ENCODE measurements around the gene DENND1A. TPM values are rescaled to one million over a fixed set of nuclear protein-coding genes. Genes with fewer than 3 reads are reported as not detected.

Gene DENND1A
- total RNA-seq, 4 donors from 2014 or later = 20.9 to 33.6 (median 23.7) TPM

GRCh38 chr9:123481209-123481865 lies 448.6 kb downstream of the DENND1A start:
- H3K27ac ChIP-seq = no peak overlapping the region
- no peaks in the 10 kb centered on the region for H3K9me3 ChIP-seq
- H3K4me1 ChIP-seq = no peaks in the 10 kb centered on the region
- H3K36me3 ChIP-seq = no peaks in the 10 kb centered on the region
- 90 to 94% methylated on average over 7 to 9 of the region's 10 CpGs for WGBS, 2 donors (ENCODE audit: low coverage in 1 of 2)
- no peak for TF ChIP-seq POLR2AphosphoS5 (IDR thresholded peaks at IDR 0.05)
- TF ChIP-seq, protein P1, sequence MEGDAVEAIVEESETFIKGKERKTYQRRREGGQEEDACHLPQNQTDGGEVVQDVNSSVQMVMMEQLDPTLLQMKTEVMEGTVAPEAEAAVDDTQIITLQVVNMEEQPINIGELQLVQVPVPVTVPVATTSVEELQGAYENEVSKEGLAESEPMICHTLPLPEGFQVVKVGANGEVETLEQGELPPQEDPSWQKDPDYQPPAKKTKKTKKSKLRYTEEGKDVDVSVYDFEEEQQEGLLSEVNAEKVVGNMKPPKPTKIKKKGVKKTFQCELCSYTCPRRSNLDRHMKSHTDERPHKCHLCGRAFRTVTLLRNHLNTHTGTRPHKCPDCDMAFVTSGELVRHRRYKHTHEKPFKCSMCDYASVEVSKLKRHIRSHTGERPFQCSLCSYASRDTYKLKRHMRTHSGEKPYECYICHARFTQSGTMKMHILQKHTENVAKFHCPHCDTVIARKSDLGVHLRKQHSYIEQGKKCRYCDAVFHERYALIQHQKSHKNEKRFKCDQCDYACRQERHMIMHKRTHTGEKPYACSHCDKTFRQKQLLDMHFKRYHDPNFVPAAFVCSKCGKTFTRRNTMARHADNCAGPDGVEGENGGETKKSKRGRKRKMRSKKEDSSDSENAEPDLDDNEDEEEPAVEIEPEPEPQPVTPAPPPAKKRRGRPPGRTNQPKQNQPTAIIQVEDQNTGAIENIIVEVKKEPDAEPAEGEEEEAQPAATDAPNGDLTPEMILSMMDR (IDR thresholded peaks at IDR 0.05) = no peak
- TF ChIP-seq POLR2A (IDR thresholded peaks at IDR 0.05) = no peak
- TF ChIP-seq EP300 (IDR thresholded peaks at IDR 0.05) = no peak
- no peaks in the 10 kb centered on the region for H3K27me3 ChIP-seq
- H3K4me3 ChIP-seq = no peak overlapping the region
- no peak for ATAC-seq

DNA sequence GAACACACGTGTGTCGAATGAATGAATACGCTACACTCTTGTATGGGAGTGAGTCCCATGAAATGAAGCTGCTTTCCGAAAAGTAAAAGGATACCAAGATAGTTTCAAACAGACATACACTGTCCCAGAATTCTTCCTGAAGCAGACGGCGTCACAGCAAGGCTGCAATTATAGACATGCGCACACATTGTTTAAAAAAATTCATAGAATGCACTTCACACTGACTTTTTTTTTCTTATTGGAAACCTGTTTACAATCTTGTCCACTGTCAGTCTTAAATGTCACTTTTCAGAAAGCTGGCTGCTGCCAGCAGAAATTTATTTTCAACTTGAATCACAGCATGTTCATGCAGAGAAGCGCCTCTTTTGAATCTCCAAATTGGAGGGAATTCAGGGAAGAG lies 449.1 kb downstream of the DENND1A start:
- no peak for ATAC-seq
- Histone ChIP-seq H3K9me3 (no peaks in the 10 kb centered on the region), H3K27me3 (no peaks in the 10 kb centered on the region), H3K27ac (no peak overlapping the region), H3K36me3 (no peaks in the 10 kb centered on the region), H3K4me1 (no peaks in the 10 kb centered on the region), H3K4me3 (no peak overlapping the region)
- WGBS, 2 donors (ENCODE audit: low coverage in 1 of 2) = 90 to 92% methylated on average over 7 to 8 of the region's 8 CpGs
- TF ChIP-seq EP300 (IDR thresholded peaks at IDR 0.05) (no peak), POLR2A (IDR thresholded peaks at IDR 0.05) (no peak), POLR2AphosphoS5 (IDR thresholded peaks at IDR 0.05) (no peak)
- TF ChIP-seq, protein P1 (IDR thresholded peaks at IDR 0.05) = no peak

DNA sequence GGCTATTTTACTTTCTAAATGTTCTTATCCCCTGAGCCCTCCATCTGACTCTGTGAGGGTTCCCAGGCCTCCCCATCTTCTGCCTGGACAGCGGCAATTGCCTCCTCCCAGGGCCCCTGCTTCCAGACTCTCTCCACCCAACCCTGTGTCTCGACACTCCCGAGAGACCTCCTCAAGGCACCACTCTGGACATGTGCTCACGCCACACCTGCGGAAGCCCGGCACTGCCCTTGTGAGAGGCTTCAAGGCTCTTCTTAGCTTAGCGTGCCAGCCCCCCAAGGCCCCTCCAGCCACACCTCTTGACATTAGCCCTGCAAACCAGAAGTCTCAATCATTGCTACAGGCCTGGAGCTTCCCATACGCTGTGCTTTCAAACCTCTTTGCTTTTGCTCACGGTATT lies 449.8 kb downstream of the DENND1A start:
- no peak overlapping the region for H3K27ac ChIP-seq
- WGBS, 2 donors (ENCODE audit: low coverage in 1 of 2) = 80 to 94% methylated on average over 2 to 7 of the region's 9 CpGs
- no peaks in the 10 kb centered on the region for H3K9me3 ChIP-seq
- no peak for ATAC-seq
- no peaks in the 10 kb centered on the region for H3K4me1 ChIP-seq
- H3K27me3 ChIP-seq = no peaks in the 10 kb centered on the region
- H3K36me3 ChIP-seq = no peaks in the 10 kb centered on the region
- no peak overlapping the region for H3K4me3 ChIP-seq
- TF ChIP-seq POLR2AphosphoS5 (IDR thresholded peaks at IDR 0.05) (no peak), EP300 (IDR thresholded peaks at IDR 0.05) (no peak), POLR2A (IDR thresholded peaks at IDR 0.05) (no peak)
- TF ChIP-seq, protein P1 (IDR thresholded peaks at IDR 0.05) = no peak

DNA sequence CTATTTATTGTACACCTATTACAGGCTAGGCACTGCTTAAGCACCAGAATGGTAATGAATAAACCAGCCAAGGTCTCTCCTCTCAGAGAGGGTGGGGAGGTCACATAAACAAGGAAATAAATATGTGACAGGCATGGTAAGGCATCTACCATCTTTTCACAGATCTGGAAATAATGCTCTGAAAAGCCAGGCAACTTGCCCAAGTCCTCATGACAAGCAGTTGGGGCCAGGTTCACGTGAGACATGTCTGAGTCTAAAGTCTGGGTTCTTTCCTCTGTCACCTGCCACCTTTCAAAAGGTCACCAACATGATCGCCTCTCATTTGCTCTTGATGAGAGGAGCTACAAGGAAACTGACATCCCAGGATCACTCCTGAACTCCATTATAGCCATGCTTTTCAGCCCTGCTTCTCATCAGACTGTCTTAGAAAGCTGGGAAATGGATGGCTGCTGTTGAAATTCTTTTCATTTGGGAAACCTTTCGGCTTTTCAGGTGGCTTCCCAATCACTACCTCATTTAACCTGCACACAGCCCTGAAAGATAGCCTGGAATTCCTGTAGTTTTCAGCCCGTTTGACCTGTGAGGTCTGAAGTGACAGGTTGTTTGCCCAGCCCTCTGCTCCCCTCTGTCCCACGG lies 450.8 kb downstream of the DENND1A start:
- no peak for ATAC-seq
- no peaks in the 10 kb centered on the region for H3K4me1 ChIP-seq
- no peaks in the 10 kb centered on the region for H3K9me3 ChIP-seq
- 68 to 88% methylated on average over 2 to 5 of the region's 5 CpGs for WGBS, 2 donors (ENCODE audit: low coverage in 1 of 2)
- no peaks in the 10 kb centered on the region for H3K27me3 ChIP-seq
- no peaks in the 10 kb centered on the region for H3K36me3 ChIP-seq
- no peak overlapping the region for H3K27ac ChIP-seq
- TF ChIP-seq, protein P1 (IDR thresholded peaks at IDR 0.05) = no peak
- TF ChIP-seq POLR2A (IDR thresholded peaks at IDR 0.05) (no peak), EP300 (IDR thresholded peaks at IDR 0.05) (no peak), POLR2AphosphoS5 (IDR thresholded peaks at IDR 0.05) (no peak)
- H3K4me3 ChIP-seq = no peak overlapping the region

DNA sequence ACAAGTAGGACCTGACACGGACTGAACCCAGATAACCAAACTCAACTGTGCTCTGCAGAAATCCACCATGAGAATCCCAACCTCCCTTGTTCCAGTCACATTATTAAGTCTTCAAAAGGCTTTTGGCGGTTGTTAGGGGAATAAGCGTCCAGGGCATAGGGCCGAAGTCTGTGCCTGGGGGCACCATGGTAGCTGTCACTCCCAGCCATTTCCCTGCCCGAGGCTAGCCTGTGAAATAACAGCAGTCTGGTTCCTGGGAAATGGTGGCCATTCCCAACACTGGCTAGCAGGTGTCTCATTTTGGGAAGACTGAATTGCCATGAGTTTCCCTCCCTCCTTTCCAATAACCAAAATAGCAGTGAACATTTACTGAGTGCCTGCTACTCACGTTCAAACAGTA lies 451.8 kb downstream of the DENND1A start:
- no peak for ATAC-seq

More for the DNA sequence above, 451.8 kb downstream of the DENND1A start:
- Histone ChIP-seq H3K4me1 (no peaks in the 10 kb centered on the region), H3K4me3 (no peak overlapping the region), H3K27me3 (no peaks in the 10 kb centered on the region), H3K27ac (no peak overlapping the region), H3K36me3 (no peaks in the 10 kb centered on the region), H3K9me3 (no peaks in the 10 kb centered on the region)
- WGBS, 2 donors (ENCODE audit: low coverage in 1 of 2) = 80 to 92% methylated on average over 1 to 4 of the region's 6 CpGs
- TF ChIP-seq EP300 (IDR thresholded peaks at IDR 0.05) (no peak), POLR2A (IDR thresholded peaks at IDR 0.05) (no peak), POLR2AphosphoS5 (IDR thresholded peaks at IDR 0.05) (no peak)
- TF ChIP-seq, protein P1 (IDR thresholded peaks at IDR 0.05) = no peak
